LHCN-M2 (cell line): ENCODE results near the gene OR8K1. TPM values are rescaled to one million over a fixed set of nuclear protein-coding genes. Genes with fewer than 3 reads are reported as not detected.

Experiments used
- DNase-seq: peaks from one replicate; pipeline ENCODE4 v3.0.0-alpha.2; 2012; ENCODE audit warnings: low read depth
- polyA plus RNA-seq: library from polyadenylated mRNA; unstranded; fragments of >200 nt; gene quantifications from one replicate; pipeline ENCODE4 v1.2.1, GENCODE V29; 2012; ENCODE audit warnings: missing spikeins
- total RNA-seq: library from RNA; depleted of rRNA; stranded (reverse); fragments of >200 nt; gene quantifications from 2 replicates; pipeline ENCODE4 v1.2.3, GENCODE V29; 2014; rRNA removed

Gene OR8K1
- total RNA-seq, result not detected in 2 replicates
- not detected for polyA plus RNA-seq

DNA sequence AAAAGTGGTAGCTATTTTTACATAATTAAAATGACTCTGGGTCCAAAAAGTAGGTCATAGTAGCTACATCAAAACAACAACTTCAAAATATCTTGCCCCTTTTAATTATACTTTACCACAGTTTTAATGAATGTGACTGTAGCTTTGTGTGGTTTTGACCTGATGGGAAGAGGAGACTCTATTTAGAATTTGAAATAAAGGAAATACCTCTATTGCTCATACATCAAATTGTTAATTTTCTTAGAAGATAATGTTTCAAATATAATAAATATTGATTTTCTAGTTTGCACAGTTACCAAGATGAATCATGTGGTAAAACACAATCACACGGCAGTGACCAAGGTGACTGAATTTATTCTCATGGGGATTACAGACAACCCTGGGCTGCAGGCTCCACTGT lies at the start of gene OR8K1:
Gene OR8K1, plus strand, starts transcription at position 301 of the 400 bp plus-strand sequence. Its CDS starts 0 bp downstream, at position 301.
- no peak for DNase-seq

- no peak for DNase-seq
Observed at GRCh38 chr11:56296898-56297297, 48.9 kb upstream of the OR8K1 start.

DNA sequence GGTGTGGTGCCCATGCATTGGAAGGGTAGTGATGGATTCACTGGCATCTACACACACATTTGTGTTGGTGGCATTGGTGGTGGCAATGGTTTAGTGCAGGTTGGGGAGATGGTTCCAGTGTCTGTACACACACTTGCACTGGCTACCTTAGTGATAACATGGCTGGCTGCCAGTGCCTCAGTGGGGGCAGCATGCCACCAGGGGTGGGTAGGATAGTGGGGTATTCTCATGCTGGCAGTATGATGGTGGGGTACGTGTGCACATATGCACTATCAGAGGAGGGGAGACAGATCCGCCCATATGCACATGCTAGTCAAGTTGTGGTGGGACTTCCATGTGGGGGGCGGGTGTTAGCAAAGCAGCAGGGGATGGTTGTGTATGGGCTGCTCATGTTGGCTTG lies 38.0 kb upstream of the OR8K1 start:
- no peak for DNase-seq

DNA sequence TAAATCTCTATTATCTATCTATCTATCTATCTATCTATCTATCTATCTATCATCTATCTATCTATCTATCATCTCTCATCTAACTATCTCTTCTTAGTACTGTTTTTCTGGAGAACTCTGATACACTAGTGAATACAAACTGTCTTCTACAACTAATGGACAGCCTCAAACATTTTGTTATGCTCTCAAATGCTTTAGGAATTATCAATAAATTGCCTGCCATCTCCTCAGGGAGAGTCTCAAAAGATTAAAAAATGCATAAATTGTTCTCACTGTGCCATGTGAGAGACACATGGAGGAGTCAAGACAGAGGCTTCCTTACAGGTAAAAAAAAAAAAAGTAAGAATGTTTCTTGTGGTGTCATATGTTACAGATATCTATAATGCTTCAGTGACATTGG lies 31.0 kb upstream of the OR8K1 start, which contains the start of gene OR8K3:
Gene OR8K3, plus strand, starts transcription at position 301 of the 400 bp plus-strand sequence. CDS start 3,163 bp downstream, outside the sequence.
- DNase-seq, result no peak

DNA sequence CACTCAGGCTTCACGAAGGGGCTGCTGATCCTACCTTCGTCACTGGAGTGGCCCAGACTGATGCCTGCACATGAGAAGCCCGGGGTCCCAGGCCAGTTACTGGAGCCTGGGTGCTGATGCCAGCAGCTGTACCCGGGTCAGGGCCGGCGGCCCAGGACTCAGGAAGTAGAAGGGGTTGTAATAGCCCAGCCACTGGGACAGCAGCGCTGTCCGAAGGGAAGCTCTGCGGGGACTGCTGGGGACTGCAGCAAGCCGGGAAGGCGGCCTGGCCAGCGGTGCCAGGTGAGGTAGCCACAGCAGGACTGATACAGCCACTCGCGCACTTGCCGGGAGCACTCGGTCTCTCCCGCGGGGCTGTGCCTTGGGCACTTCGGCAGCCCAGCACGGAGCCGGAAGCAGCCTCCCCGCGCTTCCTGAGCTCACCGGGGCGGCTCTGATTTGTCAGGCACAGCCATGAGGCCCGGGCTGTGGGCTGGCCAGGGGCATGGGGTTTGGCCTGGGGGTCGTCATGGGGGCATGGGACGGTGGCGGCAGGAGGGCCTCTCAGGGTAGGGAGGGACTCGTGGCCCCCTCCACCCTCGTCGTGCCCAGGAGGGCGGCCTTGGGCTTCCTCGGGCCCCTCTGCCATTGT lies 13.9 kb upstream of the OR8K1 start:
- DNase-seq, result no peak

GRCh38 chr11:56333156-56333555 lies 12.7 kb upstream of the OR8K1 start:
- DNase-seq, result no peak

GRCh38 chr11:56340289-56340688 lies 5.5 kb upstream of the OR8K1 start:
- no peak for DNase-seq

GRCh38 chr11:56353991-56354390 lies 8.2 kb downstream of the OR8K1 start, which contains the start of gene OR8J1:
TSS of gene OR8J1 (plus strand) at chr11:56354291. CDS start at chr11:56360247, 5,956 bp downstream.
- no peak for DNase-seq

DNA sequence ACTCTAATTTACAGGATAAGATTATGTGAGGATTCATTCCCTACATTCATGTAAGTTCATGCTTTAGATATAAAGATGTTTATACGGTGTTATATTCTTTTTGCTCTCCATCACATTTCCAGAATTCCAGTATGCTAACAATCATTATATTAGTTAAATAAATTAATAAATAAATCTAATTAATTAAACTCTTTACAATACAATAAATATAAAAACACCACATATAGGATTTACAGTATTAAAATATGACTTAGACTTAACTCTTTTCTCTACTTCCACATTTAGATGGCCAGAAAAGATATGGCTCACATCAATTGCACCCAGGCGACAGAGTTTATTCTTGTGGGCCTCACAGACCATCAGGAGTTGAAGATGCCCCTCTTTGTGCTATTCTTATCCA lies 29.5 kb downstream of the OR8K1 start, which contains the start of gene OR8U1:
Gene OR8U1, plus strand, starts transcription at position 301 of the 400 bp plus-strand sequence. Its CDS starts 0 bp downstream, at position 301.
- no peak for DNase-seq

- DNase-seq, result no peak
Observed at GRCh38 chr11:56380120-56380519, 34.3 kb downstream of the OR8K1 start.

DNA sequence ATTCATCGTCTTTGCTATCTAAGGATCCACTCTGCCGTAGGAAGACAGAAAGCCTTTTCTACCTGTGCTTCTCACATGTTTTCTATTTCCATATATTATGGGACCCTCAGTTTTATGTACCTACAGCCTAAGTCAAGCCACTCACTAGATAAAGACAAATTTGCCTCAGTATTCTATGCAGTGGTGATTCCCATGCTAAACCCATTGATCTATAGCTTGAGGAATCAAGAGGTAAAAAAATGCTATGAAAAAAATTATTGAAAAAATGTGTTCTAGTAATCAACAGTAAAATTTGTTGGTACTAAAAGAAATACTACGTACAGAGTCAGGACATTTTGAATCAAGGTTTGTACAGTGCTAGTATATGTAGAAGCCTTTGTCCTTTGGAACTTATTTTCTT lies 48.5 kb downstream of the OR8K1 start:
- DNase-seq, result no peak

DNA sequence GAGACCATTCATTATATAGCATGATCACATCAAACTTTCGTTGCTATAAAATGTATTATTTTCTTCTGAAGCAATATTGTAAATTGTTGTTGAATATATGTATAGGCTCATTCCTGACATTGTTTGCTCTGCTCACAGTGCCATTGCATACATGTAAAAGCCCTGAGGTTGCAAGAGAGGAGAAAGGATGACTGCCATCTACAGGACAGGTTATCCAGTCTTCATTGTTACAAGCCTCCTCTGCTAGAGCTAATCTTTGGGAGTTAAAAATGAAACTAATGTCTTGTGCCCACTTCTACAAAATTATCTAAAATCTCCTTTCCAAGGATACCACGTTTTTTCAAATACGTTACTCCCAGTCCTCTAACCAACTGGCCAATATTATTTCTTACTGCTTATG lies 50.2 kb downstream of the OR8K1 start:
- DNase-seq, result no peak

Other genes with a start within 250 kb of the OR8K1 start
- not detected in 2 replicates for gene OR8H2, start 242.4 kb upstream of the OR8K1 start, total RNA-seq
- not detected in 2 replicates for gene OR8H3, start 223.7 kb upstream of the OR8K1 start, total RNA-seq
- not detected in 2 replicates for gene OR8J3, start 205.8 kb upstream of the OR8K1 start, total RNA-seq
- not detected in 2 replicates for gene OR8K5, start 185.7 kb upstream of the OR8K1 start, total RNA-seq
- not detected in 2 replicates for gene OR5J2, start 169.4 kb upstream of the OR8K1 start, total RNA-seq
- gene OR5T2, start 111.8 kb upstream of the OR8K1 start, total RNA-seq, result not detected in 2 replicates
- gene OR5T3, start 93.8 kb upstream of the OR8K1 start, total RNA-seq, result not detected in 2 replicates
- not detected in 2 replicates for gene OR5T1, start 71.9 kb upstream of the OR8K1 start, total RNA-seq
- not detected in 2 replicates for gene OR8H1, start 53.8 kb upstream of the OR8K1 start, total RNA-seq
- not detected in 2 replicates for gene OR8K3, start 30.9 kb upstream of the OR8K1 start, total RNA-seq
- not detected in 2 replicates for gene OR8J1, start 8.3 kb downstream of the OR8K1 start, total RNA-seq
- gene OR8U1, start 29.6 kb downstream of the OR8K1 start, total RNA-seq, result not detected in 2 replicates
- not detected in 2 replicates for gene OR5AL1, start 66.7 kb downstream of the OR8K1 start, total RNA-seq
- gene OR5M3, start 127.3 kb downstream of the OR8K1 start, total RNA-seq, result not detected in 2 replicates
- not detected in 2 replicates for gene OR5M8, start 145.3 kb downstream of the OR8K1 start, total RNA-seq
- gene OR5M11, start 197.2 kb downstream of the OR8K1 start, total RNA-seq, result not detected in 2 replicates
- not detected in 2 replicates for gene OR5M10, start 231.7 kb downstream of the OR8K1 start, total RNA-seq